ENCODE measurements around the gene DMRTB1.

DMRTB1 gene

GRCh38 chr1:53438427-53439336 is 20.5 kb upstream of the DMRTB1 start:
- no peak for FAIRE-seq

- no peak for FAIRE-seq
Measured at GRCh38 chr1:53439337-53440207, 19.6 kb upstream of the DMRTB1 start.

GRCh38 chr1:53440633-53441032 is 18.6 kb upstream of the DMRTB1 start:
- no peak for FAIRE-seq

GRCh38 chr1:53442299-53442698 is 16.9 kb upstream of the DMRTB1 start:
- no peak for FAIRE-seq

- no peak for FAIRE-seq
Measured at GRCh38 chr1:53446051-53446450, 13.1 kb upstream of the DMRTB1 start.

- no peak for FAIRE-seq
Measured at GRCh38 chr1:53447413-53447812, 11.8 kb upstream of the DMRTB1 start.

GRCh38 chr1:53448241-53448841 is 10.9 kb upstream of the DMRTB1 start:
- FAIRE-seq, result no peak

- FAIRE-seq, result no peak
Measured at GRCh38 chr1:53449021-53449420, 10.2 kb upstream of the DMRTB1 start.

- no peak for FAIRE-seq
Measured at GRCh38 chr1:53449693-53450092, 9.5 kb upstream of the DMRTB1 start.

GRCh38 chr1:53450225-53450624 is 9.0 kb upstream of the DMRTB1 start:
- FAIRE-seq, result no peak

GRCh38 chr1:53454019-53454418 is 5.2 kb upstream of the DMRTB1 start:
- no peak for FAIRE-seq

GRCh38 chr1:53455364-53455991 is 3.7 kb upstream of the DMRTB1 start:
- FAIRE-seq, result no peak

GRCh38 chr1:53458634-53459033 is 565 bp upstream of the DMRTB1 start:
- FAIRE-seq, result no peak

- no peak for FAIRE-seq
Measured at GRCh38 chr1:53460211-53460634, 1.0 kb downstream of the DMRTB1 start.

- FAIRE-seq, result no peak
Measured at GRCh38 chr1:53460666-53461322, 1.6 kb downstream of the DMRTB1 start.

GRCh38 chr1:53461323-53462044 is 2.3 kb downstream of the DMRTB1 start:
- FAIRE-seq, result no peak

GRCh38 chr1:53462193-53462592 is 3.0 kb downstream of the DMRTB1 start:
- no peak for FAIRE-seq

- no peak for FAIRE-seq
Measured at GRCh38 chr1:53462769-53463501, 3.7 kb downstream of the DMRTB1 start.

GRCh38 chr1:53463961-53464899 is 5.0 kb downstream of the DMRTB1 start:
- FAIRE-seq, result no peak
